Brain microvascular endothelial cell (primary cell): ENCODE results near the gene SPPL2B.

Source experiments
- DNase-seq: peaks from one replicate; pipeline ENCODE4 v3.0.0-alpha.2; 2020
- H3K27ac ChIP-seq: fragments of 250-450 bp; sonication (Bioruptor Pico); 2 replicates; pipeline ENCODE4 v1.5.1; 2020; ENCODE audit warnings: mild to moderate bottlenecking, moderate library complexity
- H3K27me3 ChIP-seq: fragments of 250-450 bp; sonication (Bioruptor Pico); replicated peaks from 2 replicates; pipeline ENCODE4 v1.5.1; 2020; ENCODE audit warnings: mild to moderate bottlenecking
- H3K36me3 ChIP-seq: fragments of 250-450 bp; sonication (Bioruptor Pico); replicated peaks from 2 replicates; pipeline ENCODE4 v1.5.1; 2020; ENCODE audit warnings: mild to moderate bottlenecking
- H3K4me3 ChIP-seq: 2 replicates; pipeline ENCODE4 v1.5.1; 2011; ENCODE audit warnings: low read depth, mild to moderate bottlenecking, control low read depth, low read length, moderate library complexity
- CTCF ChIP-seq: IDR thresholded peaks from 2 replicates; pipeline ENCODE4 v1.5.1; 2011; ENCODE audit warnings: low read depth, mild to moderate bottlenecking, moderate library complexity, low read length, control low read depth, inconsistent platforms; ENCODE audit errors: missing control alignments
- in situ Hi-C: cut with HindIII; loops from 2 replicates; pipeline ENCODE4 v1.10.0; 2017; ENCODE audit warnings: low sequenced_read_pairs, low pct_ligation_motif_present

Gene SPPL2B

GRCh38 chr19:2371656-2372055 lies 43.2 kb downstream of the SPPL2B start:
- no peak overlapping the region for H3K27ac ChIP-seq
- no peaks in the 10 kb centered on the region for H3K36me3 ChIP-seq
- in situ Hi-C loops, result no loop called here
- H3K4me3 ChIP-seq, result no peak overlapping the region
- DNase-seq, result no peak
- H3K27me3 ChIP-seq, result no peaks in the 10 kb centered on the region
- no peak for TF ChIP-seq CTCF

GRCh38 chr19:2372076-2372612 lies 43.7 kb downstream of the SPPL2B start:
- no peak for DNase-seq
- no peak overlapping the region for H3K27ac ChIP-seq
- no peaks in the 10 kb centered on the region for H3K36me3 ChIP-seq
- H3K27me3 ChIP-seq, result no peaks in the 10 kb centered on the region
- no peak for TF ChIP-seq CTCF
- in situ Hi-C loops, result no loop called here
- no peak overlapping the region for H3K4me3 ChIP-seq

GRCh38 chr19:2374808-2375207 lies 46.3 kb downstream of the SPPL2B start:
- Histone ChIP-seq H3K36me3 (no peaks in the 10 kb centered on the region), H3K27ac (no peak overlapping the region), H3K27me3 (no peaks in the 10 kb centered on the region), H3K4me3 (no peak overlapping the region)
- no peak for DNase-seq
- in situ Hi-C loops, result no loop called here
- TF ChIP-seq CTCF, result no peak

- Histone ChIP-seq H3K36me3 (no peaks in the 10 kb centered on the region), H3K27me3 (no peaks in the 10 kb centered on the region), H3K27ac (no peak overlapping the region), H3K4me3 (no peak overlapping the region)
- no peak for DNase-seq
- TF ChIP-seq CTCF, result no peak
- in situ Hi-C loops, result no loop called here
These were observed 47.1 kb downstream of the SPPL2B start for GRCh38 chr19:2375353-2376121.

DNA sequence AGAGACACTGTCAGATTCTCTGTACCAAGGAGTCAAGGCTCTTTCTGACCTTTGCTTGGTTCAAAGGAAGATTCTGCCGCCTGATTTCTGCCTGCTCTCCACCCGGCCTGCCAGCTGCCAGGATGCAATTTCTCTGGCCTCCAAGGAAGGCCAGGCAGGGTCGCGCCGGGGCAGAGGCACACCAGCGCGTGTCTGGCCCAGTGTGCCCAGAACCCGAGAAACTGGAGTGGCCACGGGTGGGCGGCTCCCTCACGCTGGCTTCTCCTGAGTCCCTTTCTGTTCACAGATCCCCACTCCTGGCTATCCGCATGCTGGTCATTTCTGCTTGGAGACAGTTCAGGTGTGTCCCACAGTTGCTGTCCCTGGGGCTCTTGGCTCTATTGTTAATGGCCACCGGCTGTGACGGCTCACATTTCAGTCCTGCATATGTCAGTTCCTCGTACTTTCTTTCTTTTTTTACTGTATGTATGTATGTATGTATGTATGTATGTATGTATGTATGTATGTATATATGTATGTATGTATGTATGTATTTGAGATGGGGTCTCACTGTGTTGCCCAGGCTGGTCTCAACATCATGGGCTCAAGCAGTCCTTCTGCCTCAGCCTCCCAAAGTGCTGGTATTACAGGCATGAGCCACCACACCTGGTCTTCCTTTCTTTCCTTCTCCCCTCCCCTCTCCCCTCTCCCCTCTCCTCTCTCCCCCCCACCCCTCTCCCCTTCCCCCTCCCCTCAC lies 48.5 kb downstream of the SPPL2B start:
- Histone ChIP-seq H3K36me3 (no peaks in the 10 kb centered on the region), H3K27me3 (no peaks in the 10 kb centered on the region), H3K4me3 (no peak overlapping the region), H3K27ac (no peak overlapping the region)
- DNase-seq, result no peak
- in situ Hi-C loops, result no loop called here
- TF ChIP-seq CTCF, result no peak
